Vagina (tissue), 2 donors: ENCODE measurements around the gene RABGEF1.

Experiments
- CTCF ChIP-seq, 3 experiments: fragments of 450-650 bp in 2 of 3; fragments of 200-600 bp in 1 of 3; sonication (generic) in 1 of 3; IDR thresholded peaks; one replicate each; pipeline ENCODE4 v1.5.1; 2017 to 2019; ENCODE audit warnings: antibody characterized with exemption in 3 of 3, mild to moderate bottlenecking in 2 of 3, moderate library complexity in 2 of 3
- POLR2A ChIP-seq, 2 donors: fragments of 450-650 bp; IDR thresholded peaks; one replicate each; pipeline ENCODE4 v1.6.1; 2017; ENCODE audit warnings: antibody characterized with exemption in 2 of 2, mild to moderate bottlenecking in 2 of 2, moderate library complexity in 2 of 2
- POLR2AphosphoS5 ChIP-seq, 2 donors: sonication (generic); formaldehyde crosslinking; IDR thresholded peaks; one replicate each; pipeline ENCODE4 v1.9.0; 2017; ENCODE audit warnings: antibody characterized with exemption in 2 of 2, mild to moderate bottlenecking in 2 of 2, low read depth in 1 of 2; ENCODE audit not compliant: insufficient read depth in 1 of 2

GRCh38 chr7:66758950-66759628 is 18.6 kb downstream of the RABGEF1 start:
- no peak for TF ChIP-seq CTCF (IDR thresholded peaks at IDR 0.05)
- TF ChIP-seq POLR2A (IDR thresholded peaks at IDR 0.05): no peak
- TF ChIP-seq POLR2AphosphoS5 (IDR thresholded peaks at IDR 0.05; ENCODE audit: insufficient read depth in 1 of 2, low read depth in 1 of 2): no peak
